Activated naive CD8-positive, alpha-beta T cell treated with anti-CD3 and anti-CD28 coated beads, Interleukin-2, amount 50 U/mL, for 24 hours (primary cell): ENCODE data around the gene COPE.

Source experiments
- ATAC-seq: fragments of 150-1000 bp; cut with Tn5 transposase; one replicate; pipeline ENCODE4 v1.10.0; 2021
- DNase-seq: peaks from one replicate; pipeline ENCODE4 v3.0.0; 2021
- H3K27ac Mint-ChIP-seq: one replicate; pipeline ENCODE4 v1.8.0; 2021; ENCODE audit warnings: mild to moderate bottlenecking, mixed read lengths
- H3K27me3 Mint-ChIP-seq: one replicate; pipeline ENCODE4 v1.8.0; 2021; ENCODE audit warnings: mixed read lengths
- H3K36me3 Mint-ChIP-seq: one replicate; pipeline ENCODE4 v1.8.0; 2021; ENCODE audit warnings: low read depth, mixed read lengths
- H3K4me1 Mint-ChIP-seq: one replicate; pipeline ENCODE4 v1.8.0; 2021; ENCODE audit warnings: mixed read lengths
- H3K4me3 Mint-ChIP-seq: one replicate; pipeline ENCODE4 v1.8.0; 2021; ENCODE audit warnings: mild to moderate bottlenecking, moderate library complexity, mixed read lengths
- H3K9me3 Mint-ChIP-seq: one replicate; pipeline ENCODE4 v1.8.0; 2021; ENCODE audit warnings: mixed read lengths

The COPE gene

GRCh38 chr19:18946918-18947317 lies 27.7 kb upstream of the COPE start:
- DNase-seq, result no peak
- no peak for ATAC-seq
- no peaks in the 10 kb centered on the region for H3K9me3 Mint-ChIP-seq
- H3K27ac Mint-ChIP-seq, result no peak overlapping the region
- no peak overlapping the region for H3K4me3 Mint-ChIP-seq
- H3K27me3 Mint-ChIP-seq, result peaks cover 12% of the 10 kb centered on the region
- H3K4me1 Mint-ChIP-seq, result no peaks in the 10 kb centered on the region
- H3K36me3 Mint-ChIP-seq, result no peaks in the 10 kb centered on the region

GRCh38 chr19:18946335-18946734 lies 27.1 kb upstream of the COPE start:
- Mint-ChIP-seq H3K9me3 (no peaks in the 10 kb centered on the region), H3K4me3 (no peak overlapping the region), H3K27me3 (peaks cover 18% of the 10 kb centered on the region), H3K27ac (no peak overlapping the region), H3K36me3 (no peaks in the 10 kb centered on the region), H3K4me1 (no peaks in the 10 kb centered on the region)
- DNase-seq (no peak), ATAC-seq (no peak)

DNA sequence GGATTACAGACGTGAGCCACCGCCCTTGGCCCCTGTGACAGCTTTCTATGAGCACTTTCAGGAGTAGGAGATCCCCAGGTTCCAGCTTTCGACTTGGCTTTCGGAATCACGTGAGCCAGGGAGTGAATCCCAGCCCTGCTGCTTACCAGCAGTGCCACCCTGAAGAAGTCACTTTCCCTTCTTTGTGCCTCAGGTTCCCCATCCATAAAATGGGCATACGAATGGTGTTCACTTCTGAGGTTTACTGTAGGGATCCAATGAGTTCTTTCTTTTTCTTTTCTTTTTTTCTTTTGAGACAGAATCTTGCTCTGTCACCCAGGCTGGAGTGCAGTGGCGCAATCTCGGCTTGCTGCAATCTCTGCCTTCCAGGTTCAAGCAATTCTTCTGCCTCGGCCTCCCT lies 26.1 kb upstream of the COPE start:
- no peaks in the 10 kb centered on the region for H3K9me3 Mint-ChIP-seq
- H3K27ac Mint-ChIP-seq, result no peak overlapping the region
- no peak for ATAC-seq
- no peak overlapping the region for H3K4me3 Mint-ChIP-seq
- H3K4me1 Mint-ChIP-seq, result peaks cover 2% of the 10 kb centered on the region
- H3K36me3 Mint-ChIP-seq, result no peaks in the 10 kb centered on the region
- DNase-seq, result no peak
- H3K27me3 Mint-ChIP-seq, result peaks cover 22% of the 10 kb centered on the region

- no peak for DNase-seq
- ATAC-seq, result no peak
- no peaks in the 10 kb centered on the region for H3K36me3 Mint-ChIP-seq
- H3K4me3 Mint-ChIP-seq, result no peak overlapping the region
- H3K27me3 Mint-ChIP-seq, result peaks cover 34% of the 10 kb centered on the region
- no peaks in the 10 kb centered on the region for H3K9me3 Mint-ChIP-seq
- no peak overlapping the region for H3K27ac Mint-ChIP-seq
- H3K4me1 Mint-ChIP-seq, result peaks cover 5% of the 10 kb centered on the region
Measured at GRCh38 chr19:18943465-18943864, 24.3 kb upstream of the COPE start.

DNA sequence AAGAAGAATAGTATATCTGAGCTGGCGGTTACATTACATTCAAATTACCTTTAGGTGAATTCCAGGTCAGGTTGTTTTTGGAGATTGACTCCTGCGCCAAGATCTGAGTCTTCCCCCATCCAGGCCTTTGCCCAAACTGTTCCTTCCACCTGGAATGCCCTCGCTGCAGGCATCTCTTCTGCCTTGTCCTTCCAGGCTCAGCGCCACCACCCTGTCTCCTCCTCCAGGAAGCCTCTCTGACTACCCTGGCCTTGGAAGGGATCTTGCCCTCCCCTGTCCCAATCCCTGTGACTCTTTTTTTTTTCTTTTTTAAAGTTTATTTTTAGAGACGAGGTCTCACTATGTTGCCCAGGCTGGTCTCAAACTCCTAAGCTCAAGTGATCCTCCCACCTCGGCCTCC lies 23.5 kb upstream of the COPE start:
- H3K36me3 Mint-ChIP-seq, result no peaks in the 10 kb centered on the region
- H3K27me3 Mint-ChIP-seq, result peaks cover 34% of the 10 kb centered on the region
- peaks cover 5% of the 10 kb centered on the region for H3K4me1 Mint-ChIP-seq
- DNase-seq, result no peak
- H3K9me3 Mint-ChIP-seq, result no peaks in the 10 kb centered on the region
- H3K4me3 Mint-ChIP-seq, result no peak overlapping the region
- no peak overlapping the region for H3K27ac Mint-ChIP-seq
- no peak for ATAC-seq

- ATAC-seq (no peak), DNase-seq (no peak)
- no peaks in the 10 kb centered on the region for H3K9me3 Mint-ChIP-seq
- H3K27ac Mint-ChIP-seq, result no peak overlapping the region
- H3K27me3 Mint-ChIP-seq, result peaks cover 36% of the 10 kb centered on the region
- H3K4me1 Mint-ChIP-seq, result peaks cover 5% of the 10 kb centered on the region
- H3K36me3 Mint-ChIP-seq, result no peaks in the 10 kb centered on the region
- peak overlapping the region; percentile 14 for H3K4me3 Mint-ChIP-seq
Measured at GRCh38 chr19:18941628-18942354, 22.6 kb upstream of the COPE start.

- peak; percentile 79 for ATAC-seq
- Mint-ChIP-seq H3K27me3 (peaks cover 33% of the 10 kb centered on the region), H3K27ac (no peak within 1 kb of the TSS), H3K36me3 (no peaks in the 10 kb centered on the region), H3K9me3 (no peaks in the 10 kb centered on the region), H3K4me3 (peak within 1 kb of the TSS; percentile 70), H3K4me1 (peaks cover 5% of the 10 kb centered on the region)
- DNase-seq, result peak; percentile 85
Measured at GRCh38 chr19:18940769-18941627, 21.8 kb upstream of the COPE start, which contains the start of gene HOMER3. HOMER3 (minus strand) TSS chr19:18941217; CDS start chr19:18938982, 2,235 bp downstream.

GRCh38 chr19:18939922-18940768 lies 21.0 kb upstream of the COPE start:
- ATAC-seq (no peak), DNase-seq (peak; percentile 37)
- no peak overlapping the region for H3K27ac Mint-ChIP-seq
- H3K9me3 Mint-ChIP-seq, result no peaks in the 10 kb centered on the region
- H3K4me3 Mint-ChIP-seq, result peak overlapping the region; percentile 70
- no peaks in the 10 kb centered on the region for H3K36me3 Mint-ChIP-seq
- peaks cover 5% of the 10 kb centered on the region for H3K4me1 Mint-ChIP-seq
- H3K27me3 Mint-ChIP-seq, result peaks cover 33% of the 10 kb centered on the region

DNA sequence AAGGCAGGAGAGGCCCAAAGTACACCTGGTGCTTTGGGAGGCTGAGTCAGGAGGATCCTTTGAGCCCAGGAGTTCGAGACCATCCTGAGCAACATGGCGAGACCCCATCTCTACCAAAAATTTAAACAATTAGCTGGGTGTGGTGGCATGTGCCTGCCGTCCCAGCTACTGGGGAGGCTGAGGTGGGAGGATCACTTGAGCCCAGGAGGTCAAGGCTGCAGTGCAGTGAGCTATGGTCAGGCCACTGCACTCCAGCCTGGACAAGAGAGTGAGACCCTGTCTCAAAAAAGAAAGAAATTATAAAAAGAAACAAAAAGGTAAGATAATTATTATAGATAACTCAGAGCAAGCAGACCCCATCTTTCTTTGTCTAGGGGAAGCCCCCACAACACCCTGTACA lies 20.0 kb upstream of the COPE start:
- no peak for ATAC-seq
- Mint-ChIP-seq H3K4me1 (peaks cover 5% of the 10 kb centered on the region), H3K4me3 (peak overlapping the region; percentile 52), H3K9me3 (no peaks in the 10 kb centered on the region), H3K27ac (no peak overlapping the region), H3K36me3 (no peaks in the 10 kb centered on the region), H3K27me3 (peaks cover 35% of the 10 kb centered on the region)
- DNase-seq, result no peak

DNA sequence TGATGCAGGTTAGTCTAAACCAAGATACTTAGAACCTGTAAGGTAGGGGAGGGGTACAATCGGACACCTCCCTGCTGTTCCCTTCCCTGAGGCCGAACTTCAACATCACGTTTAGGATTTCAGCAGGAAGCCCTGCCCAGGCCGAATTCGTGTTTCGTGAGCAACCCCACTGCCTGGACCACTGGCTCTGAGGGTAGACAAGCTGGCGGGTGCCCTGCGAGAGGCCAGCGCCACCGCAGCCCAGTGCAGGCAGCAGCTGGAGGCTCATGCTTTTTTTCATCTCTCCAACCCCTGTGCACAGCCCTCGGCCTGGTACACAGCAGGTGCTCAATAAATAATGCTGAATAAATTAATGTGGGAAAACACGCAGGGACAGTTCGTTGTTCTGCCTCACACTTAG lies 14.1 kb upstream of the COPE start:
- DNase-seq (no peak), ATAC-seq (no peak)
- no peaks in the 10 kb centered on the region for H3K36me3 Mint-ChIP-seq
- no peak overlapping the region for H3K27ac Mint-ChIP-seq
- no peak overlapping the region for H3K4me3 Mint-ChIP-seq
- no peaks in the 10 kb centered on the region for H3K9me3 Mint-ChIP-seq
- H3K4me1 Mint-ChIP-seq, result peaks cover 4% of the 10 kb centered on the region
- peaks cover 15% of the 10 kb centered on the region for H3K27me3 Mint-ChIP-seq

GRCh38 chr19:18932216-18932841 lies 13.1 kb upstream of the COPE start:
- peak; percentile 84 for ATAC-seq
- peaks cover 4% of the 10 kb centered on the region for H3K4me1 Mint-ChIP-seq
- H3K36me3 Mint-ChIP-seq, result peaks cover under 1% of the 10 kb centered on the region
- no peak overlapping the region for H3K27ac Mint-ChIP-seq
- H3K4me3 Mint-ChIP-seq, result peak overlapping the region; percentile 72
- H3K9me3 Mint-ChIP-seq, result no peaks in the 10 kb centered on the region
- peak; percentile 89 for DNase-seq
- peaks cover 13% of the 10 kb centered on the region for H3K27me3 Mint-ChIP-seq

- DNase-seq (no peak), ATAC-seq (no peak)
- Mint-ChIP-seq H3K36me3 (peaks cover 3% of the 10 kb centered on the region), H3K4me3 (no peak overlapping the region), H3K4me1 (peaks cover 4% of the 10 kb centered on the region), H3K9me3 (no peaks in the 10 kb centered on the region), H3K27me3 (peaks cover 13% of the 10 kb centered on the region), H3K27ac (no peak overlapping the region)
Measured at GRCh38 chr19:18931316-18932162, 12.4 kb upstream of the COPE start.

DNA sequence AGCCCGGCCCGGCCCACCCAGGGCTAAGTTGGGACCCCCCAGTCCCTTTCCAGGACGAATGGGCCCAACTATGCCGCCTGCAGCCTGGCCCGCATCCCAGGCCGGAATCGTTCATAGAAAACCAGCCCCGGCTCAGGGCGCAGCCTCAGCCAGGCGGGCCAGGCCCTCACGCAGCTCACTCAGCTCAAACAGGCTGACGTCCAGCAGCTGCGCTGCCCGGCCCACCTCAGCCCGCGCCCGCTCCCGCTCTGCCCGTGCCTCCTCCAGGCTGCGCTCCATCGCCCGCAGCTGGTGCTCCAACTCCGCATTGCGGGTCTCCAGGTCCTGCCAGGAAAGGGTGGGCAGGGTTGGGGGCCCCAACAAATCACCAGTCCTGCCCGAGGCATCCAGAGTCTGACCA lies 10.1 kb upstream of the COPE start:
- Mint-ChIP-seq H3K27ac (no peak overlapping the region), H3K4me1 (peaks cover 4% of the 10 kb centered on the region), H3K27me3 (peaks cover 13% of the 10 kb centered on the region), H3K4me3 (no peak overlapping the region), H3K9me3 (no peaks in the 10 kb centered on the region), H3K36me3 (peaks cover 15% of the 10 kb centered on the region)
- DNase-seq (no peak), ATAC-seq (no peak)
